ENCODE measurements around the gene GABBR2.

Gene GABBR2

GRCh38 chr9:98364086-98364485, 344.6 kb downstream of the GABBR2 start:
- DNase-seq = no peak

DNA sequence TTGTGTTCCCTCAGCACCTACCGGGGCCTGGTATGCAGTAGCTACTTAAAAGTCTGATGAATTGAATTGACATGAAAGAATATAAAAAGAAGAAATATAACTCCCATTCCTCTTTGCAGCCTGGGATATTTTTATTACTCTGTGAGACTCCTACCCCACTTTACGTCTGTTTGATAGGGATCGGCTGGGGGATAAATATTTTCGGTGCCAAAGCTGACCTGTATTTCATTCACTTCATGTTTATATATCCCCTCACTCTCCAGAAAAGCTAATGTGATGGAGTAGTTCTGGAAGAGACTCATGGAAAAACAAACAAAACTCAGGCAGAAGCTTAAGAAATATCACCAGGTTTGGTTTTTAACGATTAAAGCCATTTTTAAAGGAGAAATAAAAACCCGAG, 345.1 kb downstream of the GABBR2 start:
- no peak for DNase-seq

GRCh38 chr9:98362624-98363252, 346.0 kb downstream of the GABBR2 start:
- no peak for DNase-seq

GRCh38 chr9:98361645-98362044, 347.1 kb downstream of the GABBR2 start:
- no peak for DNase-seq

DNA sequence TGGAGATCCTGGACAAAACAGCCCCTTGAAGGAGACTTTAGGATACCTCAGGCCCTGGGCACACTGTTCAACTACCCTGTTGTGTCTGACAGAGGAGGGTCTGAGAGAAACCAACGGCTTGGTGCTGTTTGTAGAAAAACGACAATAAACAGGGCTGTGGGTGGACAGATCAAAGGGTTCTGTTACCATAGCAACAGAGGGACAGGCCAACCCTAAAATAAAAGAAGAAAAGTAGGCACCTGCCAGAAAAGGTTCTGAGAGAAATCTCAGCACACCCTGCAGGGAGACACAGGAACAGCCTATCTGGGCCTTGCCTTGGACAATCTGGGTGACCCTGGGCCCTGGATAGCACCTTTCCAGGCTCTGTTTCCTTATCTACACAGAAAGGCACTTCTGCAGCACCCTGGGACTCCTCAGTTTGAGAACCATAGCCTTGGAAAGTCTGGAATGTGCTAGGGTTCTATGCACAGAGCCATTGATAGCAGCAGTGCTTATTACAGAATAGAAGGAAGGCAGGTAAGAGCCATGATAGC, 348.5 kb downstream of the GABBR2 start:
- DNase-seq = no peak

DNA sequence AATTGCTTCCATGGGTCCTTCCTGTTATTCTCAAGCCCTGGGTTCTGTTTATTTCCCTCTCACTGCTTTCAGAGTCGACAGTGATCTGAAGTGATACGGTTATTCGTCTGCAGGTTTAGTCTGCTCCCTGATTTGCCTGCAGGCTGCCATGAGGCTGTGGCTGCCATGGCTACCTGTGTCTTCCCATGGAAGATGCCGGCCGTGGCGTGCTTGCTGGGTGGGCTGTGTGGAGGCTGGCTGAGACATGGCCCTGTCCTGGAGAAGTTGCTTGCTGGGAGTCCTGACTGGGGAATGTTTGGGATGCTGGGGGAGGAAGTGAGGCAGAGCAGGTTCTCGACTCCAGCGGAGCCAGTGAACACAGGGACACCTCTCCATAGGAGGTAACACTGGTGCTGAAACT, 349.2 kb downstream of the GABBR2 start:
- no peak for DNase-seq

DNA sequence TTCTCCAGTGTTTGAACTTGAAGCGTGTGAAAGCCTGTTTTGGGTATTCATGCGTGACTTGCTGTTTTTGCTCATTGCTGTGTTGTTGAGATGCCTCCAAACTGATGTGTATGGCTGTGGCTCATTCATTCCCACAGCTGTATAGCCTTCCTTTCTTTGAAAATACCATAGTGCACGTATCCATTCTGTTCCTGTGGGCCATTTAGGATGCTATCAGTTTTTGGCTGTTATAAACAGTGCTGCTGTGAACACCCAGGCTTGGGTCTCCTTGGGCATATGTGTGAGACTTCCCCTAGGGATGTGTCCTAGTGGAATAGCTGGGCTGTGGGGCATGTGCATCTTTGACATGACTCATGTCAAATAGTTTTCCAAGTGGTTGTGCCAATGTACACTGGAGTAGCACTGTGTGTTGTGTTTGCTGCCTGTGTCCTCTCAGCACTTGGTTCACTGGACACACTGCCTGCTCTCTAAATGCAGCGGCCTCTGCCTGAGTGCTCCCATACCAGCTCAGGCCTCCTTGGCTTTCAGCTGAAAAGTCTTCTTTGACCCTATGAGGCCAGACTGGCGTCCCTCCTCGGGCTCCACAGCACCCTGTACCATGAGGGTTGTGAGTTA, 350.7 kb downstream of the GABBR2 start:
- DNase-seq = no peak

GRCh38 chr9:98356953-98357690, 351.6 kb downstream of the GABBR2 start:
- no peak for DNase-seq

- DNase-seq = no peak
Measured at GRCh38 chr9:98356326-98356725, 352.4 kb downstream of the GABBR2 start.

- no peak for DNase-seq
Measured at GRCh38 chr9:98351370-98351769, 357.4 kb downstream of the GABBR2 start.

- DNase-seq = no peak
Measured at GRCh38 chr9:98347642-98348041, 361.1 kb downstream of the GABBR2 start.

GRCh38 chr9:98345011-98345410, 363.7 kb downstream of the GABBR2 start:
- DNase-seq = no peak

DNA sequence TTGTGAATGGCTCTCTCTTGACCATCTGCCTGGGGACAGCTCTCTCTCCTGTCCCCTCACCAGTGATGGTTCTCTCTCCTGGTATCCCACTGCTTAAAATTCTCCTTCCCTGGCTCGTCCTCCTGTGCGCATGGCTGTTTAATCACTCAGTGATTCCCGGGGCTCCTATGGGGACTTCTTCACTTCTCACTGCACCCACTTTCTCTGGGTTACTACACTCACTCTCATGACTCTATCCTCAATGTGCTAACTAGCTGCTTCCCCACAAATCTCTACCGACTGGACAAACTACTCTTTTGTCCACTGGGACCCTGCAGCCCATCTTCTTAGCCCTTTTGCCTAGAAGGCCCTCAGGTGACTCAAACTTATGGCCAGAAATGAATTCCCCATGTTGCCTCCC, 364.2 kb downstream of the GABBR2 start:
- no peak for DNase-seq

DNA sequence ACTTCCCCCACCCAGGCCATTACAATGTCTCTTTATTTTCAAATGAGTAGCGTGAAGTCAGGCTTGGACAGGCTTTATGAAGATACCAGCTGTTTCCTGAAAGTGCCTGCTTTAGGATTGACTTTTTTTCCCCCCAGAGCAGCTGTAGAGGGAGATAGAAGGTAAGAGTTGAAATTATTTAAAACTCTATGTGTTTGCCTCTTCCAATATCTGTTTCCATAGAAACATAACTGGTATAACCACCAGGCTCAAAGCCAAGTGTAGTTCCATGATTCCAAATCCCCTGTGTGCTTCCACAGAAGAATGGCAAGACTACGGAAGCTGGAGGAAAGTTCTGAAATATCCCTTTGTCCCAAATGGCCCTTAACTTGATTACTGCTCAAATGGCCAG, 365.9 kb downstream of the GABBR2 start:
- DNase-seq = peak; percentile 20

DNA sequence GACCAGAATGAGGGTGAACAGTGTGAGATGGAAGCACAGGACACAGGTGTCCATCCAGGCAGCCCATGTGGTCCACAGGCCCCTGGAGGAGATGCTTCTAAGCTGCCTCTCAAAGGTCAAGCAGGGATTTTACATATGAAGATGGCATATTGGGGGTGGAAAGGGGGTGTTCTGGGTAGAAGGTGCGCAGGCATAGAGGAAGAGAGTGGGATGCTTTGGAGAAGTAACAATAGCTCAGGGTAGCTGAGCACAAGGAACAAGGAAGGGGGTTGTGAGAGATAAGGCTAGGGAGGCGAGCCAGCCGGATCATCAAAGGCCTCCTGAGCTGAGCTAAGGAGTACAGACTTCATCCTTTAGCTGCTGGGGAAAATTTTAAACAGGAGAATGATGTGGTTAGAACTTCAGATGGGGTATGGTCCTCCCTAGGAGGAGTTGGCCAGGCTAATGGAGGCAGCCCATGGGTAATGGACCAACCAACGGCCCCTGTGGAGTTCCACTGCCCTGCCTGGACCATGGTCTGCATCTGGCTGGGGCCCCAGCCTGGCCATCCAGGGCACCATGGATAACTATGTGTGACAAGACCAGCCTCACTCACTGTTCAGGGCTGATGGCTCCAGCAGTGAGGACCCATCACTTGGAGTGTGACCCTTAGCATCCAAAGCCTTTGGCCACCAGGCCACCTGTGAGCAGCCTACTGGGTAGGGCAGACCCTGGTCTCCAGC, 366.5 kb downstream of the GABBR2 start:
- DNase-seq = no peak

DNA sequence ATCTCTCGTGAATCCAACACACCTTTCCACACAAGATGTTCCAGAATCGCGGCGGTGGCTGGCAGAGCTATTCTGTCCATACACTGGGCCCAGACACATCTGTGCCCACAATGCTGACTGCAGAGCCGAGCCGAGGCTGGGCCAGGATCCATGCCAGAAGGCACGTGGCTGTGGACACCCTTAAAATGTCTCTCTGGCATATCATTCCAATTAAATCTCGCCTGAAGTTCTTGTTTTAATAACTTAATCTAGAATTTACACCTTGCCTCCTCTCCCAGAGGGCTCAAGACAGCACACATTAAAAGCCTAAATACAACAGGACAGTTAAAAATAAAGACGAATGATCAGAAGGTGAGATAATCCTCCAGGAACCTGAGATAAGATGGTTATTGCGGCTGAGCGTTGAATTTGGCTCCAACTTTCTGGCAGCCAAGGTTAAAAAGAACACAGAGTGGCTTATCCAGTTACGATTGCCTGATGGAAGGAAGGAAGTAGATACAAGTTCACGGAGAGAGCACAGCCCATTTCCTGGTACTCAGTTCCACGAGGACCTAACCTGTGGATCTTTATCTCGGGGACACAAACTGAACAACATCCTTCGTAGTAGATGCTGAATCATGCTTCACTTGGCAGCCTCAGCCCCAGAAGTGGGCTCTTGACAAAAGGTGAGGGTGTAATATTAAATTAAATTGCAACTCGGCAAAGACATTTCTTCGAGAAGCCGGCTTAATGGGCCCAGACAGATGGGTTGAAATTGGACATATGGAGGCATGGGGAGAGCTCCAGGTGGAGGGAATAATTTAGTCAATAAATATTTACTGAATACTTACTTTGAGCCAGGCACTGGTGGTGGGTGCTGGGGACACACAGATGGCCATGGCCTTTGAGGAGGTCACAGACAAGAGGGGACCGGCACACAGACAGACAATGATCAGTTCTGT, 367.3 kb downstream of the GABBR2 start:
- DNase-seq = peak; percentile 72

DNA sequence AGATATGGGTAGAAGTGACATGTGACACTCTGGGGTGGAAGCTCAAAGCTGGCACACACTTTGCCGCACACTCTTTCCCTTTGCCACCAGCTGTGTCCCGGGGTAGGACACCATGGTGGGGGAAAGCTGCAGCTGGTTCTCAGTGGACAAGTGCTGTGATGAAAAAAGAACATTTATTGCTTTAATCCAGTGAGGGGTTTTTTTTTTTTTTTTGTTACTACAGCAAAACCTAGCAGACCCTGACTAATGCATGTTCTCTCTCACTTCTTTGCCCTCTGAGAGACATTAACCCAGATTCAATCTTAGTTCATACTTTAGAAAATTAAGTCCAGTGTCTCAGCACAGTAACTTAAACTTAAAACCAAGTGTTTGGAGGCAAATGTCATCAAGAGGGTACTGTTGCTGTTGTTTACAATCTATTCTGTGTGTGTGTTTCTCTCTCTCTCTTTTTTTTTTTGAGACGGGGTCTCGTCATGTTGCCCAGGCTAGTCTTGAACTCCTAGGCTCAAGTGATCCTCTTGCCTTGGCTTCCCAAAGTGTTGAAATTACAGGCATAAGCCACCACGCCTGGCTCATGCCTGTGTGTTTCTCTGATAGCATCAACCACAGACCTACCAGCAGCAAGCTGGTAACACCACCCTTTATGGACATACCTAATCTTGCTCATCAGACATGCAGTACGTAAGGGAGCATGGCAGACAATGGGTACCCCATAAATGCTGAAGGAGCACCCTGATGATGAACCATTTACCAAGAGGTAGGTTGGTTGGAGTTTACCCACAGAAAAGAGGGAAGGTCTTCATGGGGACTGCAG, 368.5 kb downstream of the GABBR2 start:
- no peak for DNase-seq

- no peak for DNase-seq
Measured at GRCh38 chr9:98335661-98336060, 373.1 kb downstream of the GABBR2 start.

- no peak for DNase-seq
Measured at GRCh38 chr9:98334796-98335195, 373.9 kb downstream of the GABBR2 start.

DNA sequence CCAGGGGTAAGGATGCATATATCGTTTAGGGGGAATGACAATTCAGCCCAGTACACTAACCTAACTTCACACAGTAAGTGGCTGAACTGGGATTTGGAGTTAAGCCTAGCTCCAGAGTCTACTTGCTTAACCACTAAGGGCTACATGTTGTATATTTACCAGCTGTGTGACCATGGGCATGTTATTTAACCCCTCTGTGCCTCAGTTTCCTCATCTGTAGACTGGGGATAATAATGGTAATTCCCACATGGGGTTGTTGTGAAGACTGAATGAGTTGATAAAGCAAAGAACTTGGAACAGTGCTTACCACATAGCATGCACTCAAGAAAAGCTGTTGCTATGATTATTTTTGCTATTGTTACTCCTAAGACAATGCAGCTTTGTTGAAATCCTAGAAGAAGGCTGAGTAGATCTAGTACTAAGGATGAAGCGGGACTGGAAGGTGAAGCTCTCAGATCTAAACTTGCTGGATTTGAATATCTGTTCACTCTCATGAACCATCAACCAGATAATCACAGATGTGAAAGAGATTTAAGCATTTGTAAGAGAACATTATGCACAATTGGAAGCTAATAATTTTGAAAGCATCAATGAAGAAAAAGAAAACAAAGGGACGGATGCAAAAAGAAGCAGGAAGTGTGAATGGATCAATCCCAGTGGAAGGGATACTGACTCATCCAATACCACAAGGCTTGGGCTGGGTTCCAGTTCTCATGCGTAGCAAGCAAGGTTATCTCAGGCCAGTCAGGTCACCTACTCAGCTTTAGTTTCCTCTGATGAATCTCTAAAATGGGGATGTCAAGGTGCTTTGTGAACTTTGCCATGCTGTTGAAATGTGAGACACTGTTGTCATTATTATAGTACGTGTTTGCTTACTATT, 374.8 kb downstream of the GABBR2 start:
- DNase-seq = no peak

Measured in NCI-H2171 (cell line).